Upper lobe of left lung (tissue), 4 donors: ENCODE data around the gene CEP170.

ENCODE experiments used
- CTCF ChIP-seq, 6 experiments: fragments of 450-650 bp in 4 of 6; fragments of 200-600 bp in 2 of 6; sonication (generic) in 2 of 6; IDR thresholded peaks; one replicate each; pipeline ENCODE4 v1.5.1; 2016 to 2019; ENCODE audit warnings: antibody characterized with exemption in 6 of 6
- POLR2A ChIP-seq, 4 donors: fragments of 450-650 bp; IDR thresholded peaks; one replicate each; pipeline ENCODE4 v1.5.1; 2016 to 2017; ENCODE audit warnings: antibody characterized with exemption in 4 of 4, mild to moderate bottlenecking in 2 of 4
- POLR2AphosphoS5 ChIP-seq, 2 donors: sonication (generic); formaldehyde crosslinking; IDR thresholded peaks; one replicate each; pipeline ENCODE4 v1.5.1; 2017; ENCODE audit warnings: antibody characterized with exemption in 2 of 2

- TF ChIP-seq CTCF (IDR thresholded peaks at IDR 0.05) (no peak), POLR2AphosphoS5 (IDR thresholded peaks at IDR 0.05) (no peak), POLR2A (IDR thresholded peaks at IDR 0.05) (no peak)
Observed at GRCh38 chr1:243272401-243272800, 17.3 kb upstream of the CEP170 start.
